ENCODE data around the gene NR6A1.

Gene NR6A1

DNA sequence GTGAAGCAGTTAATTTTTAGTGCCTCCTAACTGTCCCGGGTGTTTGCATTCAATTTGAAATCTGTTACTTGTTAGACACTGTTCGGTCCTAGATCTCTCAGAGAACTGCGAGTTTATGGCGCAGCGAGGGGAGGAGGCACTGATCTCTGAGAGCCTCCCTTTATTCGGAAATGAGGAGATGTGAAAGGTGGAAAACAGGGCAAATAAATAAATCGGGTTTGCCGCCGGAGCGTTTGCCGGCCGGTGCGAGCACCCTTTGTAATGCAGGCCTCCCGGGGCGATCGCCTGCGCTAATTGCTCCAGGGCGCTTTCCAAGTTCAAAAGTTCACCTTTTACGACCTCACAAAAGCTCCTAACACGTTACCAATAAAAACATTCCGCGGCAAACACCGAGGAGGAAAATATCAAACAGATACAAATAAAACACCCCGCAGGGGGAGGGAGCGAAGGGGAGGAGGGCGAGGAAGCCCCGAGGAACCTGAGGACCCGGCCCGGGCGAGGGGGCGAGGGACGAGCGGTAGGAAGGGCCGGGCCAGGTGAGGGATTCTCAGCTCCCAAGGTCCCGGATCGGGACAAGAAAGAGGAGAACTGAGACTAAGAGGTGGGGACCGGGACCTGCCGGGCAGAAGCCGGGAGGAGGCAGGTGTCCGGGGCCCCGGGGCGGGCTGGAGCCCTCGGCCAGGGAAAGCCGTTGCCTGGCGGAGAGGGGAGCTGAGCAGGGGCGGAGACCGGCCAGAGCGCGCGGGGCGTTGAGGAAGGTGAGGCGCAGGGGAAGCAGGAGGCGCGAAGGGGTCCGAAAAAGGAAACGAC, 1.4 kb downstream of the NR6A1 start:
- DNase-seq (ENCODE audit: low read depth), result peak; percentile 52
- peak overlapping the region; percentile 79 for H3K4me3 ChIP-seq (ENCODE audit: low read depth, low read length)
- TF ChIP-seq, protein P1, sequence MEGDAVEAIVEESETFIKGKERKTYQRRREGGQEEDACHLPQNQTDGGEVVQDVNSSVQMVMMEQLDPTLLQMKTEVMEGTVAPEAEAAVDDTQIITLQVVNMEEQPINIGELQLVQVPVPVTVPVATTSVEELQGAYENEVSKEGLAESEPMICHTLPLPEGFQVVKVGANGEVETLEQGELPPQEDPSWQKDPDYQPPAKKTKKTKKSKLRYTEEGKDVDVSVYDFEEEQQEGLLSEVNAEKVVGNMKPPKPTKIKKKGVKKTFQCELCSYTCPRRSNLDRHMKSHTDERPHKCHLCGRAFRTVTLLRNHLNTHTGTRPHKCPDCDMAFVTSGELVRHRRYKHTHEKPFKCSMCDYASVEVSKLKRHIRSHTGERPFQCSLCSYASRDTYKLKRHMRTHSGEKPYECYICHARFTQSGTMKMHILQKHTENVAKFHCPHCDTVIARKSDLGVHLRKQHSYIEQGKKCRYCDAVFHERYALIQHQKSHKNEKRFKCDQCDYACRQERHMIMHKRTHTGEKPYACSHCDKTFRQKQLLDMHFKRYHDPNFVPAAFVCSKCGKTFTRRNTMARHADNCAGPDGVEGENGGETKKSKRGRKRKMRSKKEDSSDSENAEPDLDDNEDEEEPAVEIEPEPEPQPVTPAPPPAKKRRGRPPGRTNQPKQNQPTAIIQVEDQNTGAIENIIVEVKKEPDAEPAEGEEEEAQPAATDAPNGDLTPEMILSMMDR (IDR thresholded peaks at IDR 0.05; ENCODE audit: control insufficient read depth, extremely low read depth, insufficient read depth), result no peak

DNA sequence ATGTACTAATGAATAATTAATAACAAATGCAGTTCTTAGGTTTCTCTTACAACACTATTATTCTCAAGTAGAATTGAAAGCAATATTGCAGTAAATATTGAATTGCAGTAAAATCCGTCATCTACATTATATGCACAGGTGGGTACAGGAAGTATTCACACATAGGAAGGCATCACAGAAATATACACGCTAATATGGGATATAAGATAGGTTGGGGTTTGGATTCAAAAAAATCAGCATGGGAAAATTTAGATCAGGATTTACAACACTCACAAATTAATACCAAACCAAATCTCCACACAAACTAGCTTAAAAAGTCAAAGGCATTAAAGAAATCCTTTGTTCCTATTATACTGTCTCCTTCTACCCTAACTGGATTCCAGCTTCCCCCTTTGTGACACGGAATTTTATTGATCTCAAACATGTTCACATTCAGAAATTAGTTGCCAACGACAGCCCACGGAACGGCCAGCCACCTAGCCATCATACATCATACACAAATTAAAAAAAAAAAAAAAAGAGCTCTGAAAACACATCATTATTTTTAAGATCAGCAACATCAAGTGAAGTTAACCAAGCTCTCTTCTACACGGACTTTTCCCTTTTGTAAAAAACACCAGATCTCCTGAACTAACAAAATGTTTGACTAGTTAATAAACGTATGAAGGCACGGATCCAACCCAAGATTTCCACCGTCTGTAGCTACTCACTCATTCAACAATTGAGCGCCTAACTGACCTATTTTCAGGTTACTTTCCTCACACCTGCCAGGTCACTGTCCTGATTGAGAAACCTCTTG, 2.2 kb downstream of the NR6A1 start:
- H3K4me3 ChIP-seq (ENCODE audit: low read depth, low read length), result peak overlapping the region; percentile 79
- no peak for DNase-seq (ENCODE audit: low read depth)
- TF ChIP-seq, protein P1 (IDR thresholded peaks at IDR 0.05; ENCODE audit: control insufficient read depth, extremely low read depth, insufficient read depth), result no peak

DNA sequence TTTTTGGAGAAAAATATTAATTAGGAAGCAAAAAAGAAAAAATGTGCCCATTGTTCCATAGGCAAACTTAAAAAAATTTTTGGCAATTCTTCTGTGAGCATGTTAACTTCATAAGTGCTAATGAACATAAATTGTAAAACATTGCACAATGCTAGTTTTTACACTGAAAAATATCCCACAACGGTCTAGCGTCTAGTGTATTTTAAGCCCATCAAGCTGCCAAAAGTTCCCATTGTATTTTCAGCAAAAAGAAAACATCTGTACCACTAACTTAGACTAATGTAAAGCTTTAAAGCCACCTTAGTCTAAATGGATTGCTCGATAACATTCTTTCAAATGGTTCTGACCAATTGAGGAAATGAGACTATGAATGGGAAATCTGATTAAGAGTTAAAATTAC, 2.8 kb downstream of the NR6A1 start:
- TF ChIP-seq, protein P1 (IDR thresholded peaks at IDR 0.05; ENCODE audit: control insufficient read depth, extremely low read depth, insufficient read depth), result no peak
- DNase-seq (ENCODE audit: low read depth), result no peak
- H3K4me3 ChIP-seq (ENCODE audit: low read depth, low read length), result no peak overlapping the region

DNA sequence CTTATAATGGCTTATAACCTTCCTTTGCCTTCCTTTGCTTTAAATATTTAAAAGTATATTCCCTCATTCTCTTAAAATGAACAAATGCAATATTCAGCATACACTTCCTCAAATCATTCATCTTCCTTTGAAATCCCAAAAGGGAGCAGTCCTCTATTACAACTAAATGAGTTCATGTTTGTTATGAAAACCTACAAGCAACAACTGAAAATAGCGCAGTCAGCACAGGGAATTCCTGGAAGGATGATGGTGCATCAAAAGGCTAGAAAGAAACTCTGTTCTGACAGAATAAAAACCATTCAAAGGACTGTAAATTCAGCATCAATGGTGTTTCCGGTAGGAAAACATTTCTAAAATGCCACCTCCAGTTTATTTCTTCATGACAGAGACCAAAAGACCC, 3.3 kb downstream of the NR6A1 start:
- DNase-seq (ENCODE audit: low read depth), result no peak
- TF ChIP-seq, protein P1 (IDR thresholded peaks at IDR 0.05; ENCODE audit: control insufficient read depth, extremely low read depth, insufficient read depth), result no peak
- H3K4me3 ChIP-seq (ENCODE audit: low read depth, low read length), result no peak overlapping the region

DNA sequence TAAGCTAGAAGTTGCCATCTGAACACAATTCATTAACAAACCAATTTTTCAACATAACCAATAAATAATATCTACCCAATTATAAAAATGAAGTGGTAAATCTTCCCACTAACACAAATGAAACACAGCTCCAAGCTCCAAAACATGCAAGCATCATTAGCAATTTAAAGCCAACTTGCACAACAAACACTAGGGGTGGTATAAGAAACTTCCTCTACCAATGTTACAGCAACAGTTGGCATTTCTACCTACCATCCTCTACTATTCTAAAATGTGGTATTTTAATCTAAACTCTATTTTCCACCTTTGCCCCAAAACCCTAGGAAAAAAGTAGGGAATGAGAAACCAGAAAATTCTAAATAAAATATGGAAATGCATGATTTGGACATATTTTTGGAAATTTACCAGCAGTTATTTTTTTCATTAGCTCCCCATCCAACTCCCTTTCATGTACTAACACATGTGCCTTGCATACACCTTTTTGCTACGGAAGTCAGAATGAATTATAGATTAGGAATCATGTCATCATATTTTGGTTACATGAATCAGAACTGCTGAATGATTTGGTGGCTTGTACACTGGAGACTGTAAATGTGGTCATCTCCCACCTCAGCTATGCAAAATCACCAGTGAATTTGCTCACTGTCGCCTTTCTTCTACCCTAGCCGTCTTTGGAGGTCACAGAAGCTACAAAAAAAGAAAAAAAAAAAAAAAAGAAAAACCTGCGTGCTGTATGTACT, 4.1 kb downstream of the NR6A1 start:
- DNase-seq (ENCODE audit: low read depth), result no peak
- TF ChIP-seq, protein P1 (IDR thresholded peaks at IDR 0.05; ENCODE audit: control insufficient read depth, extremely low read depth, insufficient read depth), result peak; percentile 9; the same call in 1 of the 2 replicates
- H3K4me3 ChIP-seq (ENCODE audit: low read depth, low read length), result no peak overlapping the region

DNA sequence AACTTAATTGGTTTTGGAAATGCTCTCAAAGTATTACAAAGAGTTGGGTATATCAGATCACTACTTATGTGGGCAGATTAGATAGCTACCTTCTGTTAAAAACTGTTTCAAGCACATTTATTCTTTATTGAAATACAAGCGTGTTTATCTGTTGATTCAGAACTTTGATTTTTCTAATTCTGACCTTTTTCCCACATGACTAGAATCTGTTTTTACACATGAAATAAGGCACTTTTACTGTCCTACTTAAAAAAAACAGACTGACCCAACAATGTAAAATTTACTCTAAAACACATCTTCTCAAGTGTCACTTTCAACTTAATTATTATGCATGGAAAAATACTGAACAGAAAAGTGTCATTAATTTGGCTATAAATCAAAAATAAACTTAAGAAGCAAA, 4.8 kb downstream of the NR6A1 start:
- no peak for DNase-seq (ENCODE audit: low read depth)
- H3K4me3 ChIP-seq (ENCODE audit: low read depth, low read length), result no peak overlapping the region
- TF ChIP-seq, protein P1 (IDR thresholded peaks at IDR 0.05; ENCODE audit: control insufficient read depth, extremely low read depth, insufficient read depth), result no peak

All from LNCaP clone FGC (cell line).